HG02678 (cell line): ENCODE data around the gene HES7.

Experiments used
- ATAC-seq: cut with Tn5 transposase; IDR thresholded peaks from one replicate; pipeline ENCODE4 v1.9.1; 2021; ENCODE audit warnings: mild to moderate bottlenecking, moderate library complexity; ENCODE audit not compliant: unreplicated experiment

HES7 gene

GRCh38 chr17:8143581-8144400, 19.9 kb upstream of the HES7 start:
- ATAC-seq = no peak

- no peak for ATAC-seq
Observed at GRCh38 chr17:8142887-8143580, 19.1 kb upstream of the HES7 start.

- ATAC-seq = no peak
Observed at GRCh38 chr17:8142158-8142886, 18.4 kb upstream of the HES7 start.

GRCh38 chr17:8141741-8142140, 17.8 kb upstream of the HES7 start:
- ATAC-seq = no peak

- ATAC-seq = no peak
Observed at GRCh38 chr17:8141045-8141444, 17.1 kb upstream of the HES7 start.

GRCh38 chr17:8140065-8141029, 16.4 kb upstream of the HES7 start:
- no peak for ATAC-seq

- ATAC-seq = peak; percentile 88
Observed at GRCh38 chr17:8138672-8139371, 14.9 kb upstream of the HES7 start.

GRCh38 chr17:8138374-8138671, 14.4 kb upstream of the HES7 start:
- peak; percentile 5 for ATAC-seq

- ATAC-seq = peak; percentile 2
Observed at GRCh38 chr17:8137645-8138373, 13.9 kb upstream of the HES7 start.

GRCh38 chr17:8133941-8134340, 10.0 kb upstream of the HES7 start:
- ATAC-seq = no peak

- no peak for ATAC-seq
Observed at GRCh38 chr17:8133399-8133798, 9.5 kb upstream of the HES7 start.

GRCh38 chr17:8131844-8132441, 8.0 kb upstream of the HES7 start:
- ATAC-seq = no peak

GRCh38 chr17:8128125-8128784, 4.3 kb upstream of the HES7 start:
- ATAC-seq = no peak

- no peak for ATAC-seq
Observed at GRCh38 chr17:8126491-8127066, 2.7 kb upstream of the HES7 start.

GRCh38 chr17:8125947-8126490, 2.1 kb upstream of the HES7 start:
- ATAC-seq = no peak

- no peak for ATAC-seq
Observed at GRCh38 chr17:8125154-8125946, 1.4 kb upstream of the HES7 start.
